Motor neuron (in vitro differentiated cells): ENCODE results near the gene VGLL4. TPM values are rescaled to one million over a fixed set of nuclear protein-coding genes. Genes with fewer than 3 reads are reported as not detected.
A peak's percentile ranks its signal among the peaks of the same experiment; 100 is the strongest.

Source experiments
- ATAC-seq, 8 experiments: fragments of 200-7000 bp; cut with Tn5 transposase; replicated peaks in 6 of 8; 2 replicates each; pipeline ENCODE4 v1.8.0; 2021; ENCODE audit warnings: mild to moderate bottlenecking in 8 of 8, moderate library complexity in 8 of 8
- H3K27ac ChIP-seq, 2 donors: fragments of 250-450 bp; sonication (Bioruptor Pico); 2 replicates each; pipeline ENCODE4 v1.9.0; 2021; ENCODE audit warnings: antibody characterized with exemption in 2 of 2, mild to moderate bottlenecking in 2 of 2, moderate library complexity in 1 of 2
- H3K4me1 ChIP-seq, 2 donors: fragments of 250-450 bp; sonication (Bioruptor Pico); replicated peaks in 1 of 2; 2 replicates each; pipeline ENCODE4 v1.6.1; 2021; ENCODE audit warnings: antibody characterized with exemption in 2 of 2, mild to moderate bottlenecking in 2 of 2, moderate library complexity in 1 of 2
- H3K4me3 ChIP-seq, 5 donors: fragments of 250-450 bp; sonication (Bioruptor Pico); 2 replicates each; pipeline ENCODE4 v1.9.0; 2021; ENCODE audit warnings: antibody characterized with exemption in 5 of 5, mild to moderate bottlenecking in 5 of 5, moderate library complexity in 4 of 5
- WGBS, 10 experiments: fragments of 450-650 bp; shearing (Covaris generic); methylation state at CpG; one replicate each; pipeline ENCODE4 v1.0.0; 2022; 5-methylcytosine and 5-hydroxymethylcytosine counted together
- in situ Hi-C, 9 experiments: fragments of 400-800 bp; cut with MboI; loops; one replicate each; pipeline ENCODE4 v1.15.0; 2021; ENCODE audit warnings: low sequenced_read_pairs in 9 of 9, low pct_unique_long_range_greater_than_20kb in 2 of 9; ENCODE audit not compliant: unreplicated experiment in 9 of 9
- total RNA-seq, 8 experiments: library from RNA; unstranded; fragments of 300-600 nt; gene quantifications; 2 replicates each; pipeline versions ENCODE4 v1.2.3 to v1.2.4, GENCODE V29; 2022

VGLL4 gene
- total RNA-seq, 8 experiments from 2014 or later, result 23.6 to 98.2 (median 42.4) TPM

GRCh38 chr3:11622586-11623550 lies 20.8 kb downstream of the VGLL4 start:
- 0 to 84% (median 66%) methylated on average over 1 to 8 of the region's 9 CpGs for WGBS, 10 experiments
- no peak overlapping the region for H3K4me3 ChIP-seq
- in situ Hi-C loops, result no loop called here
- ATAC-seq, result peak in 7 of 8 experiments; percentile 57 to 76 (median 72)
- peaks cover 26 to 46% of the 10 kb centered on the region in 2 donors for H3K4me1 ChIP-seq
- H3K27ac ChIP-seq, result peak overlapping the region; percentile 14 to 18

- Histone ChIP-seq H3K27ac (no peak overlapping the region), H3K4me3 (no peak overlapping the region), H3K4me1 (peaks cover 34 to 50% of the 10 kb centered on the region in 2 donors)
- no peak for ATAC-seq
- in situ Hi-C loops, result no loop called here
- WGBS, 10 experiments, result 37 to 100% (median 83%) methylated on average over 1 to 2 of the region's 2 CpGs; no CpG with 5 or more reads in 1 of the 10 experiments
These were observed 22.6 kb downstream of the VGLL4 start for GRCh38 chr3:11621077-11621476.

- peaks cover 36 to 59% of the 10 kb centered on the region in 2 donors for H3K4me1 ChIP-seq
These were observed 23.6 kb downstream of the VGLL4 start for GRCh38 chr3:11619946-11620652.

GRCh38 chr3:11619461-11619860 lies 24.3 kb downstream of the VGLL4 start:
- H3K4me1 ChIP-seq, result peaks cover 36 to 55% of the 10 kb centered on the region in 2 donors
- no peak overlapping the region for H3K4me3 ChIP-seq
- 0 to 88% (median 62%) methylated on average over 1 to 6 of the region's 6 CpGs; no CpG with 5 or more reads in 4 of the 10 experiments for WGBS, 10 experiments
- no peak overlapping the region for H3K27ac ChIP-seq
- ATAC-seq, result peak in 2 of 8 experiments; percentile 17 to 18
- in situ Hi-C loops, result no loop called here

More at GRCh38 chr3:11619946-11620652, 23.6 kb downstream of the VGLL4 start:
- no peak overlapping the region for H3K27ac ChIP-seq
- no peak for ATAC-seq
- in situ Hi-C loops, result no loop called here
- 40 to 100% (median 65%) methylated on average over 1 to 10 of the region's 11 CpGs; no CpG with 5 or more reads in 2 of the 10 experiments for WGBS, 10 experiments
- H3K4me3 ChIP-seq, result no peak overlapping the region

GRCh38 chr3:11618904-11619303 lies 24.8 kb downstream of the VGLL4 start:
- Histone ChIP-seq H3K4me1 (peaks cover 40 to 61% of the 10 kb centered on the region in 2 donors), H3K27ac (no peak overlapping the region), H3K4me3 (no peak overlapping the region)
- in situ Hi-C loops, result no loop called here
- WGBS, 10 experiments, result 0 to 59% (median 10%) methylated on average over 2 to 5 of the region's 5 CpGs; no CpG with 5 or more reads in 3 of the 10 experiments
- ATAC-seq, result peak in 6 of 8 experiments; percentile 37 to 61 (median 52)

- ATAC-seq, result no peak
- WGBS, 10 experiments, result 0 to 67% (median 45%) methylated on average over 1 to 2 of the region's 2 CpGs
- in situ Hi-C loops, result no loop called here
- no peak overlapping the region for H3K27ac ChIP-seq
- H3K4me1 ChIP-seq, result peaks cover 52 to 66% of the 10 kb centered on the region in 2 donors
- no peak overlapping the region for H3K4me3 ChIP-seq
These were observed 27.2 kb downstream of the VGLL4 start for GRCh38 chr3:11616551-11616950.

- in situ Hi-C loops, result no loop called here
- 15 to 91% (median 77%) methylated on average over 2 to 12 of the region's 19 CpGs; no CpG with 5 or more reads in 1 of the 10 experiments for WGBS, 10 experiments
- Histone ChIP-seq H3K4me3 (no peak overlapping the region), H3K4me1 (peaks cover 63 to 78% of the 10 kb centered on the region in 2 donors), H3K27ac (no peak overlapping the region)
- ATAC-seq, result peak in 5 of 8 experiments; percentile 2 to 26 (median 5)
These were observed 29.7 kb downstream of the VGLL4 start for GRCh38 chr3:11613851-11614487.

GRCh38 chr3:11613319-11613718 lies 30.4 kb downstream of the VGLL4 start:
- 24 to 86% (median 64%) methylated on average over 2 to 6 of the region's 8 CpGs; no CpG with 5 or more reads in 4 of the 10 experiments for WGBS, 10 experiments
- ATAC-seq, result peak in 3 of 8 experiments; percentile 26 to 56 (median 45)

GRCh38 chr3:11612515-11613188 lies 31.1 kb downstream of the VGLL4 start:
- H3K27ac ChIP-seq, result no peak overlapping the region
- peak in 1 of 8 experiments; percentile 29 for ATAC-seq
- in situ Hi-C loops, result no loop called here
- 33 to 97% (median 75%) methylated on average over 1 to 8 of the region's 9 CpGs for WGBS, 10 experiments
- H3K4me3 ChIP-seq, result no peak overlapping the region
- H3K4me1 ChIP-seq, result peaks cover 66 to 75% of the 10 kb centered on the region in 2 donors

More at GRCh38 chr3:11613319-11613718, 30.4 kb downstream of the VGLL4 start:
- in situ Hi-C loops, result no loop called here
- H3K4me3 ChIP-seq, result no peak overlapping the region
- H3K27ac ChIP-seq, result no peak overlapping the region
- H3K4me1 ChIP-seq, result peaks cover 60 to 71% of the 10 kb centered on the region in 2 donors

GRCh38 chr3:11611341-11611799 lies 32.3 kb downstream of the VGLL4 start:
- Histone ChIP-seq H3K27ac (peak overlapping the region; percentile 57 to 74), H3K4me3 (peak overlapping the region in 2 of 5 donors; percentile 10 to 19), H3K4me1 (peaks cover 61 to 73% of the 10 kb centered on the region in 2 donors)
- ATAC-seq, result no peak
- in situ Hi-C loops, result no loop called here
- WGBS, 10 experiments, result 20 to 92% (median 42%) methylated on average over 1 to 8 of the region's 9 CpGs; no CpG with 5 or more reads in 3 of the 10 experiments

GRCh38 chr3:11610700-11611275 lies 32.9 kb downstream of the VGLL4 start:
- 14 to 80% (median 60%) methylated on average over 1 to 5 of the region's 8 CpGs; no CpG with 5 or more reads in 3 of the 10 experiments for WGBS, 10 experiments
- Histone ChIP-seq H3K27ac (peak overlapping the region; percentile 57 to 74), H3K4me3 (peak overlapping the region in 3 of 5 donors; percentile 10 to 19 (median 18)), H3K4me1 (peaks cover 62 to 72% of the 10 kb centered on the region in 2 donors)
- peak in 5 of 8 experiments; percentile 1 to 19 (median 11) for ATAC-seq
- in situ Hi-C loops, result no loop called here
